ENCODE results near the gene MFSD11. TPM values are rescaled to one million over a fixed set of nuclear protein-coding genes. Genes with fewer than 3 reads are reported as not detected.

MFSD11 gene
- total and polyA plus RNA-seq, 2 donors (not counting 3 experiments of a cell fraction or from before 2014, with no cell fraction given) = 23.5 to 35.2 TPM

DNA sequence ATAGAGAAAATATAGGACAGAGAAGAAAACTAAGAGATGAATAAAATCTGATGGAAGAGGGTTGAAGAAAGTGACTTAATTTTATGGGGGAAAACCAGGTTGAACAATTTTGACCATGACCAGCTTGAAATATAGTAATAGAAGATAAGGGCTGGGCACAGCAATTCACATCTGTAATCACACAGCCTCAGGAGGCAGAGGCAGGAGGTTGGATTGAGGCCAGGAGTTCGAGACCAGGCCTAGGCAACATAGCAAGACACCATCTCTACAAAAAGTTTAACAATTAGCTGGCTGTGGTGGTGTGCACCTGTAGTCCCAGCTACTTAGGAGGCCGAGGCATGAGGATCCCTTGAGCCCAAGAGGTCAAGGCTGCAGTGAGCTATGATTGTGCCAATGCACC, 35.8 kb upstream of the MFSD11 start:
- Histone ChIP-seq H3K36me3 (ENCODE audit: control insufficient read depth in 2 of 2, extremely low read depth in 1 of 2, insufficient read depth in 2 of 2, low read length in 2 of 2) (no peaks in the 10 kb centered on the region), H4K20me1 (replicated peaks; ENCODE audit: control insufficient read depth, extremely low read depth, insufficient read depth, low read length) (no peaks in the 10 kb centered on the region), H3K27me3 (ENCODE audit: control insufficient read depth in 2 of 2, insufficient read depth in 2 of 2, low read length in 2 of 2) (no peaks in the 10 kb centered on the region), H3K4me3 (replicated peaks in 1 of 3; ENCODE audit: insufficient read depth in 1 of 3, low read depth in 1 of 3, low read length in 3 of 3) (no peak overlapping the region), H3K9me3 (replicated peaks; ENCODE audit: control insufficient read depth, insufficient read depth, low read length) (no peaks in the 10 kb centered on the region), H3K9ac (replicated peaks; ENCODE audit: extremely low read depth, insufficient read depth, low read length) (no peak overlapping the region), H3K9me1 (replicated peaks; ENCODE audit: control insufficient read depth, extremely low read depth, insufficient read depth, low read length) (no peaks in the 10 kb centered on the region), H3K27ac (ENCODE audit: insufficient read depth, low read depth, low read length) (no peak overlapping the region), H3K4me2 (ENCODE audit: insufficient read depth, low read length) (no peak overlapping the region), H3K4me1 (ENCODE audit: control insufficient read depth, extremely low read depth, insufficient read depth, low read length) (peaks cover 24% of the 10 kb centered on the region), H3K79me2 (ENCODE audit: control insufficient read depth, insufficient read depth, low read length) (peaks cover 74% of the 10 kb centered on the region), H2AFZ (ENCODE audit: low read depth, low read length) (no peak overlapping the region)
- CTCF ChIA-PET = interaction anchor here (0.9 to 2.5 kb wide), 3 partner anchors 12 to 21 kb away, joined by 3 to 9 read pairs (median 4); no protein-coding TSS in a partner anchor
- FAIRE-seq = no peak
- dilution Hi-C loops (cut with MboI; ENCODE audit: extremely low pct_ligation_motif_present, low sequenced_read_pairs) = no loop called here
- intact Hi-C loops (cut with micrococcal nuclease) = no loop called here
- POLR2A ChIA-PET = no interaction called here
- DNase-seq (ENCODE audit: low read depth, low spot score) = no peak
- TF ChIP-seq POLR2A (IDR thresholded peaks at IDR 0.05; ENCODE audit: low read depth, low read length) (no peak), FOS (IDR thresholded peaks at IDR 0.05; ENCODE audit: borderline replicate concordance, insufficient read depth, low read length) (no peak), MYC (IDR thresholded peaks at IDR 0.05; ENCODE audit: low read depth, low read length) (no peak), JUN (IDR thresholded peaks at IDR 0.05; ENCODE audit: borderline replicate concordance, insufficient read depth, insufficient read length, low read depth) (no peak), POLR2AphosphoS5 (IDR thresholded peaks at IDR 0.05; ENCODE audit: insufficient read depth, low read depth, low read length) (no peak), EZH2 (IDR thresholded peaks at IDR 0.05; ENCODE audit: borderline replicate concordance, low read depth, low read length, severe bottlenecking) (no peak), GATA2 (IDR thresholded peaks at IDR 0.05; ENCODE audit: insufficient read depth, insufficient read length, low read depth, low read length) (no peak)
- TF ChIP-seq, protein P1, sequence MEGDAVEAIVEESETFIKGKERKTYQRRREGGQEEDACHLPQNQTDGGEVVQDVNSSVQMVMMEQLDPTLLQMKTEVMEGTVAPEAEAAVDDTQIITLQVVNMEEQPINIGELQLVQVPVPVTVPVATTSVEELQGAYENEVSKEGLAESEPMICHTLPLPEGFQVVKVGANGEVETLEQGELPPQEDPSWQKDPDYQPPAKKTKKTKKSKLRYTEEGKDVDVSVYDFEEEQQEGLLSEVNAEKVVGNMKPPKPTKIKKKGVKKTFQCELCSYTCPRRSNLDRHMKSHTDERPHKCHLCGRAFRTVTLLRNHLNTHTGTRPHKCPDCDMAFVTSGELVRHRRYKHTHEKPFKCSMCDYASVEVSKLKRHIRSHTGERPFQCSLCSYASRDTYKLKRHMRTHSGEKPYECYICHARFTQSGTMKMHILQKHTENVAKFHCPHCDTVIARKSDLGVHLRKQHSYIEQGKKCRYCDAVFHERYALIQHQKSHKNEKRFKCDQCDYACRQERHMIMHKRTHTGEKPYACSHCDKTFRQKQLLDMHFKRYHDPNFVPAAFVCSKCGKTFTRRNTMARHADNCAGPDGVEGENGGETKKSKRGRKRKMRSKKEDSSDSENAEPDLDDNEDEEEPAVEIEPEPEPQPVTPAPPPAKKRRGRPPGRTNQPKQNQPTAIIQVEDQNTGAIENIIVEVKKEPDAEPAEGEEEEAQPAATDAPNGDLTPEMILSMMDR (IDR thresholded peaks at IDR 0.05; ENCODE audit: extremely low read depth in 1 of 2, insufficient read depth in 1 of 2, low read depth in 1 of 2, low read length in 2 of 2) = no peak
- TF ChIP-seq, protein P2, sequence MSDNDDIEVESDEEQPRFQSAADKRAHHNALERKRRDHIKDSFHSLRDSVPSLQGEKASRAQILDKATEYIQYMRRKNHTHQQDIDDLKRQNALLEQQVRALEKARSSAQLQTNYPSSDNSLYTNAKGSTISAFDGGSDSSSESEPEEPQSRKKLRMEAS (IDR thresholded peaks at IDR 0.05; ENCODE audit: insufficient read depth, insufficient read length) = no peak
- BruUV-seq (replicated peaks) = no TSS peak
